ENCODE data around the gene GRB10.

Gene GRB10

DNA sequence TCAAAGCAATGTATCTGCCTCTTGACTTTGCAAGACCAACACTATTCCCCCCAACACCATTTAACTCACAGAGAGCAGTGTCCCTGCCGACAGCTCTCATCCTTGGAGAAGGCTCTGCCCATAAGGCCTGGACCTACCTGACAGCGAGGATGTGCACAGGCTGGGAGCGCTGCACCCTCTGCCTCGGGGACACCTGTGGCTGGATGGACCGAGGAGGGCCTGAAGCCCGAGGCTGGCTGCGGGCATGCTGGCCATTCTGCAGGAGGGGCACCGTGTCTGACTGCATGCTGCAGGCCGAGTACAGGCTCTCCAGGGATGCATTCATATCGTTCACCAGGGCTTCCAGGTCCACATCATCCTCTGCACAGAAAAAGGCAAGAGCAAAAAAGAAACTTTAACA lies 108.4 kb downstream of the GRB10 start:
- Histone ChIP-seq H3K27me3 (replicated peaks; ENCODE audit: control insufficient read depth, insufficient read depth, low read length) (no peaks in the 10 kb centered on the region), H3K36me3 (ENCODE audit: control insufficient read depth, insufficient read depth, low read length) (no peaks in the 10 kb centered on the region), H3K4me3 (replicated peaks; ENCODE audit: low read depth, low read length) (no peak overlapping the region)
- TF ChIP-seq, protein P1, sequence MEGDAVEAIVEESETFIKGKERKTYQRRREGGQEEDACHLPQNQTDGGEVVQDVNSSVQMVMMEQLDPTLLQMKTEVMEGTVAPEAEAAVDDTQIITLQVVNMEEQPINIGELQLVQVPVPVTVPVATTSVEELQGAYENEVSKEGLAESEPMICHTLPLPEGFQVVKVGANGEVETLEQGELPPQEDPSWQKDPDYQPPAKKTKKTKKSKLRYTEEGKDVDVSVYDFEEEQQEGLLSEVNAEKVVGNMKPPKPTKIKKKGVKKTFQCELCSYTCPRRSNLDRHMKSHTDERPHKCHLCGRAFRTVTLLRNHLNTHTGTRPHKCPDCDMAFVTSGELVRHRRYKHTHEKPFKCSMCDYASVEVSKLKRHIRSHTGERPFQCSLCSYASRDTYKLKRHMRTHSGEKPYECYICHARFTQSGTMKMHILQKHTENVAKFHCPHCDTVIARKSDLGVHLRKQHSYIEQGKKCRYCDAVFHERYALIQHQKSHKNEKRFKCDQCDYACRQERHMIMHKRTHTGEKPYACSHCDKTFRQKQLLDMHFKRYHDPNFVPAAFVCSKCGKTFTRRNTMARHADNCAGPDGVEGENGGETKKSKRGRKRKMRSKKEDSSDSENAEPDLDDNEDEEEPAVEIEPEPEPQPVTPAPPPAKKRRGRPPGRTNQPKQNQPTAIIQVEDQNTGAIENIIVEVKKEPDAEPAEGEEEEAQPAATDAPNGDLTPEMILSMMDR (IDR thresholded peaks at IDR 0.05; ENCODE audit: insufficient read depth, low read length, poor library complexity, severe bottlenecking), result no peak
- no peak for DNase-seq (ENCODE audit: extremely low read depth, insufficient read length)

DNA sequence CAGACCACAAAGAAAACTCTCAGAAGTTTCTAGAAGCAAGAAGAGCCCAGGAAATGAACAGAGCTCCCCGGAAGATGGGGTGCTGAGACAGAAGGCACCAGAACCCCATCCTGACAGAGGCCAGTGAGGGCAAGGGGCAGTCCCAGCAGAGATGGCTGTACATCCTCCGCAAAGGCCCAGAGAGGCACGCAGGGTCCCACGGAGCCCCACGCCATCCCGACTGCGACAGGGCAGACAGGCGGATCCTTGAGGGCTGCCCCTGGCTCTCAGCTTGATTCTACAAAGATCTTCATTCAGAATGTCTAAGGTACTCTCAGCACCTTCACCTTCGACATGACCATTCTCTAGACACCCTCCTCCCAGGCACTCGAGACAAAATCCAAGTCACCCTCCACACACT lies 109.6 kb downstream of the GRB10 start:
- TF ChIP-seq, protein P1 (IDR thresholded peaks at IDR 0.05; ENCODE audit: insufficient read depth, low read length, poor library complexity, severe bottlenecking), result no peak
- Histone ChIP-seq H3K4me3 (replicated peaks; ENCODE audit: low read depth, low read length) (no peak overlapping the region), H3K36me3 (ENCODE audit: control insufficient read depth, insufficient read depth, low read length) (no peaks in the 10 kb centered on the region), H3K27me3 (replicated peaks; ENCODE audit: control insufficient read depth, insufficient read depth, low read length) (no peaks in the 10 kb centered on the region)
- no peak for DNase-seq (ENCODE audit: extremely low read depth, insufficient read length)

DNA sequence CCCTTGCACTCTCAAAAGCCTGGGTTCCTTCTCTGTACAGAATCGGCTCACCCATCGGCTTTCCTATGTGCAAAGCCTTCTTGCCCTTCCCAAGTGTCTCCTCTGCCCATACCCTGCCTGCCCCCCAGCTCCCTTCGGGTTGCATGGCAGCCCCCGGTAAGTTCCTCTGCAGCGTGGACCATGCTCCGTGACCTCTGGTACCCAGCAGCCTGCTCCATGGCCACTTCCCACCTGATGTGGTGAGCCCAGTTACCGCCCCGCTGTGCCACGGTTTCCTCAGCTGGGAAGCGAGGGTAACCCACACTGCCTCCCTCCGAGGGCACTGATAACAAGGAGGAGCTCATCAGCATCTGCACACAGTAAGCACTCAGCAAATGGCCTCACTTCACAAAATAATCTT lies 110.7 kb downstream of the GRB10 start:
- H3K27me3 ChIP-seq (replicated peaks; ENCODE audit: control insufficient read depth, insufficient read depth, low read length), result no peaks in the 10 kb centered on the region
- no peak overlapping the region for H3K4me3 ChIP-seq (replicated peaks; ENCODE audit: low read depth, low read length)
- no peaks in the 10 kb centered on the region for H3K36me3 ChIP-seq (ENCODE audit: control insufficient read depth, insufficient read depth, low read length)
- DNase-seq (ENCODE audit: extremely low read depth, insufficient read length), result no peak
- TF ChIP-seq, protein P1 (IDR thresholded peaks at IDR 0.05; ENCODE audit: insufficient read depth, low read length, poor library complexity, severe bottlenecking), result no peak

DNA sequence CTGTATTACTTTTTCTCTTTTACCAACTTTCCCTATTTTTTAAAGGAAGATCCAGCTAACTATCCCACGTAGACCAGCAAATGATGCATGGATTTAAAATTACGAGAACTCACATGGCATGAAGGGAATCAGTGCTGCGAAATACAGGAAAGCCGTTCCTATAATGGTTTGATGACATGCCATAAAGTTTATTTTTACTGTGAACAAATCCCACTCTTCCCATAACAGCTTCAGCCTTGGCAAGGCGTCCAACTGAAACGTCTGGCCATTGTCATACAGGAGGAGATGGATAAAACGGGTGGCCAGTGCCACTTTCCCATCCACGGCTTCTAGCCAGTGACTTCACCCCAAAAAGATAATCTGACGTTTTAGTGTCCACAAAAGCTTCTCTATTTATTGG lies 111.3 kb downstream of the GRB10 start:
- Histone ChIP-seq H3K4me3 (replicated peaks; ENCODE audit: low read depth, low read length) (no peak overlapping the region), H3K27me3 (replicated peaks; ENCODE audit: control insufficient read depth, insufficient read depth, low read length) (no peaks in the 10 kb centered on the region), H3K36me3 (ENCODE audit: control insufficient read depth, insufficient read depth, low read length) (no peaks in the 10 kb centered on the region)
- no peak for DNase-seq (ENCODE audit: extremely low read depth, insufficient read length)
- TF ChIP-seq, protein P1 (IDR thresholded peaks at IDR 0.05; ENCODE audit: insufficient read depth, low read length, poor library complexity, severe bottlenecking), result no peak

DNA sequence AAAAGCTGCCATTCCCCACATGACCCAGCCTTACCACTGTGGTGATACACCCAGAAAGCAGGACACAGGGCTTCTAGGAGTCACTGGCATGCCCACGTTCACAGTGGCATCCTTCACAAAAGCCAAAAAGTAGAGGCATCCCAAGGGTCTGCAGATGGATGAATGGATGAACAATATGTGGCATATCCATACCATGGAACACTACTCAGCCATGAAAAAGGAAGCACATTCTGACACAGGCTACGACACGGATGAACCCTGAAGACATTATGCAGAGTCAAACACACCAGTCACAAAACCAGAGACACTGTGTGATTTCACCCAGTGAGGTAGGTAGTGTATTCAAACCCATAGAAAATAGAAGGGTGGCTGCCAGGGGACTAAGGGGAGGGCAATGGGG lies 112.8 kb downstream of the GRB10 start:
- TF ChIP-seq, protein P1 (IDR thresholded peaks at IDR 0.05; ENCODE audit: insufficient read depth, low read length, poor library complexity, severe bottlenecking), result no peak
- no peak for DNase-seq (ENCODE audit: extremely low read depth, insufficient read length)
- no peaks in the 10 kb centered on the region for H3K36me3 ChIP-seq (ENCODE audit: control insufficient read depth, insufficient read depth, low read length)
- H3K27me3 ChIP-seq (replicated peaks; ENCODE audit: control insufficient read depth, insufficient read depth, low read length), result no peaks in the 10 kb centered on the region
- no peak overlapping the region for H3K4me3 ChIP-seq (replicated peaks; ENCODE audit: low read depth, low read length)

DNA sequence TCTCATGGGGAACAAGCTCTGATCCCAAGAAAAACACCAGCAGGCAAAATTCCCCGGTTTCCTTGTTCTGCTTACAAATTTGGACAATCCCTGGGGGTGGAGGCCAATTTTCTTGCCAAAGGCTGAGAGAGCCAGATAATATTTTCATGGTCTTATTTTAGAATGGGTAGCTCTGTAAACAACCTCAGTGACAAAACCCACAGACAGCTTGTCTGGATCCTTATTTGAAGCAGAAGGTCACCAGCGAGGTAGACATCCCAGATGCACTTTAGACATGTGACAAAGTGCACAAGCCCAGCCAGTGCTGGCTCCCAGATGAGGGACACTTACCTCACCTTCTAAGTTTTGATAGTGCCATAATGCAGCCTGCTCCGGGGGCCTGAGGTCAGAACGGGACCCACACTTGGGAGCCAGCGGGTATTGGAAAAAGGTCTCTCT lies 114.9 kb downstream of the GRB10 start:
- Histone ChIP-seq H3K36me3 (ENCODE audit: control insufficient read depth, insufficient read depth, low read length) (no peaks in the 10 kb centered on the region), H3K4me3 (replicated peaks; ENCODE audit: low read depth, low read length) (no peak overlapping the region), H3K27me3 (replicated peaks; ENCODE audit: control insufficient read depth, insufficient read depth, low read length) (no peaks in the 10 kb centered on the region)
- TF ChIP-seq, protein P1 (IDR thresholded peaks at IDR 0.05; ENCODE audit: insufficient read depth, low read length, poor library complexity, severe bottlenecking), result no peak
- DNase-seq (ENCODE audit: extremely low read depth, insufficient read length), result no peak

Measured in GM06990 (cell line).